Activated T-helper 17 cell treated with anti-CD3 and anti-CD28 coated beads, Interleukin-2, amount 50 U/mL, for 72 hours (primary cell): Measurements from ENCODE around the gene JAM2. TPM values are rescaled to one million over a fixed set of nuclear protein-coding genes. Genes with fewer than 3 reads are reported as not detected.
A peak's percentile ranks its signal among the peaks of the same experiment; 100 is the strongest.

ENCODE experiments used
- ATAC-seq: fragments of 150-1000 bp; cut with Tn5 transposase; replicated peaks from 2 replicates; pipeline ENCODE4 v1.10.0; 2021; ENCODE audit warnings: mild to moderate bottlenecking, moderate library complexity
- H3K27ac Mint-ChIP-seq: one replicate; pipeline ENCODE4 v1.8.0; 2022; ENCODE audit warnings: mixed read lengths
- H3K27me3 Mint-ChIP-seq: one replicate; pipeline ENCODE4 v1.8.0; 2022; ENCODE audit warnings: mixed read lengths
- H3K36me3 Mint-ChIP-seq: one replicate; pipeline ENCODE4 v1.8.0; 2022; ENCODE audit warnings: low read depth, mild to moderate bottlenecking, mixed read lengths
- H3K4me1 Mint-ChIP-seq: one replicate; pipeline ENCODE4 v1.8.0; 2022; ENCODE audit warnings: mixed read lengths
- H3K4me3 Mint-ChIP-seq: one replicate; pipeline ENCODE4 v1.8.0; 2022; ENCODE audit warnings: mild to moderate bottlenecking, mixed read lengths
- H3K9me3 Mint-ChIP-seq: one replicate; pipeline ENCODE4 v1.8.0; 2022; ENCODE audit warnings: mixed read lengths
- total RNA-seq, 2 donors: library from RNA; stranded (reverse); gene quantifications; one replicate each; pipeline ENCODE4 v1.2.3, GENCODE V29; 2022

JAM2 gene
- total RNA-seq, 2 donors from 2014 or later: 0.28 to 2.6 TPM

DNA sequence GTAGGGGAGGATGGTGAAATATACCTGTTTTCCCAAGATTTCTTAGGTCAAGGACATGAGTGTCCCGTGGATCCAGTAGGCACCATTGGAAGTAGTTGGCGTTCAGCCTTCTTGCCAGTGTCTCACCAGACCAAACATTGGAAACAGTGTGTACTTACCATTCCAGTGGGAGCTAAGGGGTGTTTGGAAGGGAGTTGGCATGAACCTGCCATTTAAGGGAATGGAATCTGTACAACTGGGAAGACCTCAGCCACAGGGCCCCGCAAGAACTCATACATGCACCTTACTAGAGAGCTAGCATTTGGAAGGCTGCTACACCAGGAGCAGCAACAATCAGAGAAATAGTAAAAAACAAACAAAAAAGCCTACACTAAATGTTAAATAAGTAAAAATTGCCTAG is 82.9 kb downstream of the JAM2 start:
- H3K4me1 Mint-ChIP-seq: peaks cover 8% of the 10 kb centered on the region
- no peaks in the 10 kb centered on the region for H3K9me3 Mint-ChIP-seq
- H3K4me3 Mint-ChIP-seq: no peak overlapping the region
- peaks cover 61% of the 10 kb centered on the region for H3K36me3 Mint-ChIP-seq
- no peak for ATAC-seq
- H3K27me3 Mint-ChIP-seq: no peaks in the 10 kb centered on the region
- H3K27ac Mint-ChIP-seq: peak overlapping the region; percentile 61

DNA sequence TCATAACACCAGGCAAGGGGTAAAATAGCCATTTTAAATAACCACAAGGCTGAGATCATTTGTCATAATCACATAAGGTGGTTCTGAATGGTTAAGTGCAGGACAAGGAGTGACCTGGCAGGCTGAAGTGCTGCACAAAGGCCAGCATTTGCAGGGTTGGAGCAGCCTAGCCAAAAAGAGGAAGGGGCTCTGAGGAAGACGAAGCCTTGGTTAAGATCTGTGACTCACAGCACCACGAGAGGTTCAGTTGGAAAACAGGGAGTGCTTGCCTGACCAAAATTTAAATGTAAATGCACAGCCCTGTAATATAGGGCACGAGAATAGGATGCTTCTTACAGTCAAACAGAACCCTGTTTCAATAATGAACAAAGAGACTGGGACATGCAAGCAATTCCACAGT is 83.6 kb downstream of the JAM2 start:
- Mint-ChIP-seq H3K27ac (peak overlapping the region; percentile 47), H3K36me3 (peaks cover 68% of the 10 kb centered on the region), H3K4me1 (peaks cover 8% of the 10 kb centered on the region), H3K9me3 (no peaks in the 10 kb centered on the region), H3K27me3 (no peaks in the 10 kb centered on the region), H3K4me3 (no peak overlapping the region)
- no peak for ATAC-seq

DNA sequence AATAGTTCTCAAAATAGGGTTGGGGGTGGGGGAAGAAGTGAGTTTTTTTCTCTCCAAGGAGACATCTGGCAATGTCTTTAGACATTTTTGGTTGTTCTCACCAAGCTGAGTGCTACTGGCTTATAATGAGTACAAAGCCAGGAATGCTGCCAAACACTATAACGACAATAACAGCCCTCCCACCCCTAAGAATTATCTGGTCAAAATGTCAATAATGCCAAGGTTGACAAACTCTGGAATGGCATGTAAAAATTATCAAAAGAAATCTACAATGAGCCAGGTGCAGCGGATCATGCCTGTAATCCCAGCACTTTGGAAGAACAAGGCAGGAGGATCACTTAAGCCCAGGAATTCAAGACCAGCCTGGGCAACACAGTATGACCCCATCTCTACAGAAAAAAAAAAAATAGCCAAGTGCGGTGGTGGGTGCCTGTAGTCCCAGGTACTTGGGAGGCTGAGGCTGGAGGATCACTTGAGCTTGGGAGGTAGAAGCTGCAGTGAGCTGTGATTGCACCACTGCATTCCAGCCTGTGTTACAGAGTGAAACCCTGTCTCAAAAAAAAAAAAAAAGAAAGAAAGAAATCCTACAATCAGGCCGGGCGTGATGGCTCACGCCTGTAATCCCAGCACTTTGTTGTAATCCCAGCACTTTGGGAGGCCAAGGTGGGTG is 93.2 kb downstream of the JAM2 start:
- ATAC-seq: no peak
- no peak overlapping the region for H3K27ac Mint-ChIP-seq
- H3K9me3 Mint-ChIP-seq: no peaks in the 10 kb centered on the region
- peaks cover 76% of the 10 kb centered on the region for H3K36me3 Mint-ChIP-seq
- H3K27me3 Mint-ChIP-seq: no peaks in the 10 kb centered on the region
- peaks cover 14% of the 10 kb centered on the region for H3K4me1 Mint-ChIP-seq
- H3K4me3 Mint-ChIP-seq: peak overlapping the region; percentile 94

DNA sequence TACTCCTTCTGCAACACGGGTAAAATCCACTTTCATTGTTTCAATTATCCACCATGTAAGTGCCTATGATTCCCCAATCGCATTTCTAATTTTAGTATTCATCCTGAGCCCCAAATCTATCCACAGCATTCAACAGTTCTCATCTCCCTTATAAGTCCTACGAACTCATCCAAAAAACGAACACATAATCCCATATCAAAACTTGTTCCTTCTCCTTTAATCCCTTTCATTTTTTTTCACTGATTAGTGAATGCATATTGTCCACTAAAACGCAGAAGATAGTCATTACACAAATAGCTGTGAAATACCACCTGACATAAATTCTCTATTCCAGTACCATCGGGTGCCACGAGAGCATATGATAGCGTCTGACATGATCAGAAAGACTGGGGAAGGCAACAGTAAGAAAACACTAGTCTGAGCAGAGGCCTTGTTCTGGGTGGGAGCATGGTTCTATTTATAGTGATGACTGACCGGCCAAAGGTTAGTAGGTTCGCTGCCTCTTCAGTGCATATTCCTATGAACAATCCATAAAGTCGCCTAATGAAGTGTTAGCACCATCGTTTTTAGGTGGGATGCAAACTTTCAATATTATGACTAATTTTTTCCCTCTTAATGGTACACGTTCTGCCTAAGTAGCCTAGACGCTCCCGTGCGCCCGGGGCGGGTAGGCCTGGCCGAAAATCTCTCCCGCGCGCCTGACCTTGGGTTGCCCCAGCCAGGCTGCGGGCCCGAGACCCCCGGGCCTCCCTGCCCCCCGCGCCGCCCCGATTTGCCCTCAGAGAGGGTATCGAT is 95.0 kb downstream of the JAM2 start:
- Mint-ChIP-seq H3K27me3 (no peaks in the 10 kb centered on the region), H3K27ac (peak overlapping the region; percentile 99), H3K4me1 (peaks cover 18% of the 10 kb centered on the region), H3K4me3 (peak overlapping the region; percentile 94), H3K9me3 (no peaks in the 10 kb centered on the region), H3K36me3 (peaks cover 67% of the 10 kb centered on the region)
- peak; percentile 11 for ATAC-seq

DNA sequence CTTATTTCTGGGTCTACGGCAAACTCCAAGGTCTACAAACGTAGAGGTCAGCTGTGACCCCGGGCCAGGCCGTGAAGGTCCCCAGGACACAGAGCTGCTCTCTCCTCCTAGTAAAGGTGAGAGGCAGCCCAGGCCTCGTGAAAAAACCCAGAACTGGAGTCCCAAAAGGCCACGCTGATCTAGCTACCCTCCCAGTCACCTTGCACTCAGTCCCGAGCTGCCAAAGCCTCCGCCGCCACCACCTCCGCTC is 95.5 kb downstream of the JAM2 start:
- peaks cover 62% of the 10 kb centered on the region for H3K36me3 Mint-ChIP-seq
- H3K4me1 Mint-ChIP-seq: peaks cover 18% of the 10 kb centered on the region

DNA sequence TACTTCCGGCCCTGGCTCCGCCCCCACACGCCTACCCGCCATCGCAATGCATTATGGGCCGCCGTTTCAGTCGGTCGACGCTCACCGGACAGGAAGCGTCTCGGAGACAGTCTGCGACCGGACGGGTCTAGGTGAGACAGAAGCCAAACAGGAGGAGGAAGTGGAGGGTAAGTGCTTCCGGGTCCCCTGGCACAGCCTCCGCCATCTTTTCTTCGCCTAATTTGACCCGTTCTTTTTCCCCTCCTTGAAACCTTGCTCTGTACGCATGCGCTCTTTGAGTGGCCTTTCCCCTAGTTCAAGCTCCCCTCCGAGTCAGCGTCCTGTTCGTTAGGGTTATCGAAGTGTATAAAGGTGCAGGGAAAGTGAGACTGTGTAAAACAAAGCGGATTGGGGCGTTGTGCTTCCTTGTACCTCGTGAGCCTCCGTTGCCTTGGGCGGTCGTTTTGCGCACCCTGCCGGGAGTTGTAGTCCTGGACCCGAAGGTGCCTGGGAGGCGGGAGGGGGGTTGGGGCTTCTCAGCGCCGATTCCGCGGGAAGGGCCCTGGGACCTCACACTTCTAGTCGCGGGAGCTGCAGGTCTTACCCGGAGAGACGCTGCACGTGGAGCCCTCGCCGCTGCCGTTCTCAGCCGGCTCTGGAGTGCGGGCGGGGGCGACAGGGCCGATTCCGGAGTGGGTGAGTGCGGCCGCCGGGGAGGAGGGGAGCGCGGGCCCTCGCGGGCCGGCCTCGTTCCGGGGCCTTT is 96.0 kb downstream of the JAM2 start, which contains the start of the genes ATP5PF and GABPA:
Gene ATP5PF (minus strand): TSS at position 1 of the 742 bp plus-strand sequence. CDS start 5,110 bp downstream, outside the sequence.
Gene GABPA (plus strand): TSS at position 69 of the 742 bp plus-strand sequence. CDS start 6,627 bp downstream, outside the sequence.
- peak; percentile 96 for ATAC-seq
- Mint-ChIP-seq H3K27ac (peak within 1 kb of the TSS; percentile 99), H3K9me3 (no peaks in the 10 kb centered on the region), H3K4me1 (peaks cover 18% of the 10 kb centered on the region), H3K36me3 (peaks cover 57% of the 10 kb centered on the region), H3K27me3 (no peaks in the 10 kb centered on the region), H3K4me3 (peak within 1 kb of the TSS; percentile 94)

More for the DNA sequence above, 95.5 kb downstream of the JAM2 start:
- Mint-ChIP-seq H3K9me3 (no peaks in the 10 kb centered on the region), H3K4me3 (peak overlapping the region; percentile 94), H3K27ac (peak overlapping the region; percentile 99), H3K27me3 (no peaks in the 10 kb centered on the region)
- ATAC-seq: no peak

DNA sequence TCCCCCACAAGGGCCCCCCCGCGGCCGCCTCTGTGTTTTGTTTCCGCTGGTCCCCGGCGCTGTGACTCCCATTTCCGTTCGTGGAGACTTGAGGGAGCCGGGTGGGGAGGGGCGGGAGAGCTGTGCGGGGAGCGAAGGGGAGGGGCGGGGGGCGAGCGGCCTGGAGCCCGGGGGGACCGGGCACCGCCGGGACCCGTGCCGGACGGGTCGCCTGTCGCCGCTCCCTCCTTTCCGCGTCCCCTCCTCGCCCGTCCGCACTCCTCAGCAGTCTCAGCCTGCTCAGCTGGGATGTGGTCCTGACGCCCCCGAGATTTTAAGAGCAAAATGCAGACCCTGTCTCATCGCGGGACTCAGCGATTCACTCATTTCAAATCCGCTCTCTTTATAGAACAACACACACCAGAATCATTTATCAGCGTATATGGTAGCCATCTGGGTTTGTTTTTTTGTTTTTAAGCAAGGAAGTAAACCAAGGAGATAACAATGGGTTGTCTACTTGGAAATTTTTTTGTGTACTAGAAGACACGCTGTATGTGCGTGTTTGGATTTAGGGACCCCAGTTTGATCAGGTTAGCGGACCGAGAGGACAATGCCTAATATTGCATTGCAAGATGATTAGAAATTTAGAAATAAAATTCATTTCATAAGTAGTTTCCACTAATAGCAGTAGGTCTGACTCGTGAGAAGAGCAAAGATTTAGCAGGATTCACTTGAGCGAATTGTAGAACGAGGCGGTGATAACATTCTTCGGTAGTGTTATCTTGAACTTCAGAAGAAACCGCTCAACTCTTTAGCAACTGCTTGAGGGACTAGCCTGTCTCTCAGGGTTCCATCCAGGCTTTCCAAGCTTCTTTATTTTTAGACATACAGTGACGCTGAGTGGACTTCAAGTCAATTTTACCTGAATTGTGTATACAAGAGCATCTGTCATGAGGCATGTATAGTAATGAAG is 96.9 kb downstream of the JAM2 start:
- Mint-ChIP-seq H3K4me3 (peak overlapping the region; percentile 94), H3K4me1 (peaks cover 18% of the 10 kb centered on the region), H3K36me3 (peaks cover 51% of the 10 kb centered on the region), H3K9me3 (no peaks in the 10 kb centered on the region), H3K27ac (peak overlapping the region; percentile 99), H3K27me3 (no peaks in the 10 kb centered on the region)
- ATAC-seq: peak; percentile 5

DNA sequence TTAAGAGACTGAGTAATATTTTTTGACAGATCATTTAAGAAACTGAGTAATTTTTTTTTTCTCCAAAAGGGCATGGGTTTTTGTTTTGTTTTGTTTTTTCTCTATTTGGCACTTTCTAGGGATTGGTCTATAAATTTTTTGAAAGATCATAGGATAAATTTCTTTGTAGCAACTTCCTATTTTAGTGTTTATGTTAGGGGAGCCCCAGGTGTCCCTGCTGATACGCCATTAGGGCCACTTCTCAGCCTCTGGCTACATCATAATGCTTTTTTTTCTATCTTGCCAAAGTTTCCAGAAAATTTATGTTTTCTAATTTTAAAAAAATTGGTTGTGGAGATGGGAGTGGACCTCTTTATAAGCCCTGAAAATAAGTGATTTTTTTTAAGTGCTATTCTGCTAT is 98.4 kb downstream of the JAM2 start:
- H3K4me1 Mint-ChIP-seq: peaks cover 18% of the 10 kb centered on the region
- H3K27ac Mint-ChIP-seq: no peak overlapping the region
- H3K9me3 Mint-ChIP-seq: no peaks in the 10 kb centered on the region
- H3K4me3 Mint-ChIP-seq: no peak overlapping the region
- H3K27me3 Mint-ChIP-seq: no peaks in the 10 kb centered on the region
- no peak for ATAC-seq
- H3K36me3 Mint-ChIP-seq: peaks cover 51% of the 10 kb centered on the region

DNA sequence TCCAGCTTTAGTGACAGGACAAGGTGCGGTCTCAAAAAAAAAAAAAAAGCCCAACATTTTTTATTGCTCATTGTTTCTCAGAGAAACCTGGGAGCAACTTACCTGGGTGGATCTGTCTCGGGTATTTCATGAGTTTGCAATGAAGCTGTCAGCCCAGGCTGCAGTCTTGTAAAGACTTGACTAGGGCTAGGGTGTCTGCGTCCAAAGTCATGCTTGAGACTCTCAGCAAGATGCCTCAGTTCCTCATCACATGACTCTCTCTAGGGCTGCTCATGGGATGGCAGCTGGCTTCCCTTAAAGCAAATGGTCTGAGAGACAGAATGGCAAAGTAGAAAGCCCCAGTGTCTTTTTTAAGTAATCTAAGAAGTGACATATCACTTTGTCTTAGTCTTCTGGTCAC is 103.8 kb downstream of the JAM2 start:
- ATAC-seq: no peak
- H3K4me3 Mint-ChIP-seq: no peak overlapping the region
- H3K36me3 Mint-ChIP-seq: peaks cover 58% of the 10 kb centered on the region
- peaks cover 10% of the 10 kb centered on the region for H3K4me1 Mint-ChIP-seq
- H3K27me3 Mint-ChIP-seq: no peaks in the 10 kb centered on the region
- no peak overlapping the region for H3K27ac Mint-ChIP-seq
- H3K9me3 Mint-ChIP-seq: no peaks in the 10 kb centered on the region

DNA sequence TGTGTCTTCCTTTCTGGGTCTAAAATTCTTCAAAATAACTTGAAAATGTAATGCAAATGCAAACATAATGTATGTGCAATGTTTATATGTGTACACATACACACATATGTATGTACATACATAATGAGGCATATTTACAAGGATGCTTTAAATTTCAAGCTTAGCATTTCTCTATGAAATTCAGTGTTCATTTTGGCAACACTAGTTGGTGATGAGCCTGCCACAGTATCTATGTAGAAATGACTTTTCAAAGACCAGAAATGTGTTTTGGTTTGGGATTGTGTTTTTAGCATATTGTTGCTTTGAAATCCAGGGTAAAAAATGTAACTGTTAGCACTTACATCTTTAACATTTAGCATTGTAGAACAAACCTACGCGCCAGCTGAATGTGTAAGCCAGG is 105.8 kb downstream of the JAM2 start:
- Mint-ChIP-seq H3K4me3 (no peak overlapping the region), H3K36me3 (peaks cover 68% of the 10 kb centered on the region), H3K9me3 (no peaks in the 10 kb centered on the region), H3K27me3 (no peaks in the 10 kb centered on the region), H3K27ac (no peak overlapping the region), H3K4me1 (no peaks in the 10 kb centered on the region)
- no peak for ATAC-seq

DNA sequence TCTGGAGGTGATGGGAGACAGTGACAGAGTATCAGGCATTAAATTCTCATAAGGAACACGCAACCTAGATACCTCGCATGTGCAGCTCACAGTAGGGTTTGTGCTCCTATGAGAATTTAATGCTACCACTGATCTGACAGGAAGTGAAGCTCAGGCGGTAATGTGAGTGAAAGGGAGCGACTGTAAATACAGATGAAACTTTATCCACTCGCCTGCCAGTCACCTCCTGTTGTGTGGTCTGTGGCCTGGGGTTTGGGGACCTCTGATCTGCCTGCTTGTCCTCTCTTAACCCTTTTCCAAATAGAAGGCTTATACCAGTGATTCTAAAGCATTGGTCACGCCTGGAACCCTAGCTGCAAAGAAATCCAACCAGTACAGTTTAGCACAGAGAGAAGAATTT is 111.0 kb downstream of the JAM2 start:
- Mint-ChIP-seq H3K9me3 (no peaks in the 10 kb centered on the region), H3K36me3 (peaks cover 82% of the 10 kb centered on the region), H3K4me1 (no peaks in the 10 kb centered on the region), H3K4me3 (no peak overlapping the region), H3K27me3 (no peaks in the 10 kb centered on the region), H3K27ac (peak overlapping the region; percentile 17)
- no peak for ATAC-seq

DNA sequence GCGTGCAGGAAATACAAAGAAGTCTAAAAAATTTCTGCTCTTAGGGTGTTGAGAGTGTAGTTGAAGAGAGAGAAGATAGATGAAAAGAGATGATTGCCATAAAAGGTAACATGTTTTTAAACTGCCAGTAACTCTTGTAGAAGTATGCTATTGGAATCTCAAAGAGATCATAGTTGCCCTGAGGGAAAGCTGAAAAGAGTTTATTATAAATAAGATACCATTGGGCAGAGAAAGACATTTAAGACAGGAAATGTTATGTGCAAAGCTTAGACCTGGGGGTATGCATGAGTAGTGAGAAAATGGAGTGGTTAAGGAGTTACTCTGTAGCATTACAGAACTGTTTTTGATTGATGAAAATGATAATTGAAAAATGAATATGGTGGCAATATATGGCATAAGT is 113.4 kb downstream of the JAM2 start:
- Mint-ChIP-seq H3K4me3 (no peak overlapping the region), H3K9me3 (no peaks in the 10 kb centered on the region), H3K4me1 (peaks cover 5% of the 10 kb centered on the region), H3K27me3 (no peaks in the 10 kb centered on the region), H3K36me3 (peaks cover 91% of the 10 kb centered on the region), H3K27ac (no peak overlapping the region)
- ATAC-seq: no peak

DNA sequence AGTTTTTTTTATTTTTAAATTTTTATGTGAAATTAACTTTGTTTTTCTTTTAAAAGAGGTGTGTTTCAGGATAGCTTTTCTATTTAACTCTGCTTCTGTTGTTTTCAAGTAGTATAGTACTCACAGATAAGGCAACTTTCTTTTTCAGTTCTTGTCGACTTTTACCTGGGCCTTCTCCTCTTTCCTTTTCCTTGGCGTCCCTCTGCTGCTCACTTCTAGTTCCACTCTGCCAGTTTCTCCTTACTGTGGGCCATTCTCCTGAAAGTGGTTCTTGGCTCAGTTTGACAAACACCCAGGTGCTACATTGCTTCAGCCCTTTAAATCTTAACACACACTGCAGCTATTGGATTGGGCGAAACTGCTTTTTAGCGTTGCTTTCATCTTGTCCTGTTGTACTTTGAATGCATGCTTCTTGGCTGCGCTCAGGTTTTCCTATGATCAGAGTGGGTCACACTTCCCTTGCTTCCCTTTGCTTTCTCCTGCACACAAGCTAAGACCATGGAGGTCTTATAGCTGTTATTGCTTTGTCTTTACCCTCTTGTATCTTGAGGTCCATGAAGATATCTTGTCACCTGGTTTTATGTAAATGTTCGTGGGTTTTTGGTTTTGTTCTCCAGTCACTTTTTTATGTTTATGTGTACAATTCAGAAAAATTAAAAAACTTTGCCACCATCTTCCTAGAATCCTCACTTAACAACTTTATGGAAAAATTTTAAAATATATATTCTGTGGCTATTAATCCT is 117.3 kb downstream of the JAM2 start:
- peak overlapping the region; percentile 23 for H3K4me3 Mint-ChIP-seq
- peaks cover 14% of the 10 kb centered on the region for H3K4me1 Mint-ChIP-seq
- no peaks in the 10 kb centered on the region for H3K9me3 Mint-ChIP-seq
- H3K27me3 Mint-ChIP-seq: no peaks in the 10 kb centered on the region
- ATAC-seq: no peak
- H3K27ac Mint-ChIP-seq: peak overlapping the region; percentile 46
- peaks cover 96% of the 10 kb centered on the region for H3K36me3 Mint-ChIP-seq
